ENCODE measurements around the gene ADORA1. TPM values are rescaled to one million over a fixed set of nuclear protein-coding genes. Genes with fewer than 3 reads are reported as not detected.

Gene ADORA1
- total RNA-seq, 1 experiment from 2014 or later, result 1.5 TPM

DNA sequence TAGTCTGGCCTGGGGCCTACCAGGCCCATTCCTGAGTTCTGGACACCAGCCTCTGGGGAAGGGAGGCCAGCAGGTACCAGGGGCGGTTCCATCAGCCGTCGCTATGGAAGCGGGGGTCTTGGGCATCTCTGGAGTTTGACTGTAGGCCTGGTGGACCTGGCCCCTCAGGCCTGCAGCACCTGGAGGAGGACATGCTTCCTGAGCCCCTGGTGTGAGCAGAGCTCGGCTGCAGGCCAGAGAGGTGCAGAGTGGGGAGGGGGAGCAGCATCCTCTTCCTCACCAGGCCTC lies 40.3 kb downstream of the ADORA1 start:
- no peak overlapping the region for H3K27ac Mint-ChIP-seq (ENCODE audit: unreplicated experiment)
- H3K36me3 Mint-ChIP-seq (ENCODE audit: insufficient read depth, unreplicated experiment), result no peaks in the 10 kb centered on the region
- no peaks in the 10 kb centered on the region for H3K9me3 Mint-ChIP-seq (ENCODE audit: low read depth, unreplicated experiment)
- H3K4me3 Mint-ChIP-seq (ENCODE audit: low read depth, unreplicated experiment), result no peak overlapping the region
- intact Hi-C loops (cut with micrococcal nuclease; ENCODE audit: unreplicated experiment), result no loop called here
- no peak for DNase-seq
- H3K4me1 Mint-ChIP-seq (ENCODE audit: low read depth, unreplicated experiment), result peaks cover 7% of the 10 kb centered on the region
- no peak for TF ChIP-seq CTCF (IDR thresholded peaks at IDR 0.05; ENCODE audit: unreplicated experiment)
- peaks cover 75% of the 10 kb centered on the region for H3K27me3 Mint-ChIP-seq (ENCODE audit: unreplicated experiment)
- CTCF ChIA-PET, result interaction anchor here (0.9 kb wide), 1 partner anchor 48 kb away, joined by 4 read pairs; no protein-coding TSS in a partner anchor
- no TSS peak for BruUV-seq (replicated peaks)

- H3K27ac Mint-ChIP-seq (ENCODE audit: unreplicated experiment), result no peak overlapping the region
- intact Hi-C loops (cut with micrococcal nuclease; ENCODE audit: unreplicated experiment), result no loop called here
Observed at GRCh38 chr1:203168256-203168786, 40.8 kb downstream of the ADORA1 start.

GRCh38 chr1:203168991-203169390 lies 41.5 kb downstream of the ADORA1 start:
- peaks cover 72% of the 10 kb centered on the region for H3K27me3 Mint-ChIP-seq (ENCODE audit: unreplicated experiment)
- CTCF ChIA-PET, result interaction anchor here (1.3 kb wide), 1 partner anchor 51 kb away, joined by 4 read pairs; no protein-coding TSS in a partner anchor
- H3K4me3 Mint-ChIP-seq (ENCODE audit: low read depth, unreplicated experiment), result no peak overlapping the region
- DNase-seq, result no peak
- peaks cover 7% of the 10 kb centered on the region for H3K4me1 Mint-ChIP-seq (ENCODE audit: low read depth, unreplicated experiment)
- BruUV-seq (replicated peaks), result no TSS peak
- H3K36me3 Mint-ChIP-seq (ENCODE audit: insufficient read depth, unreplicated experiment), result no peaks in the 10 kb centered on the region
- intact Hi-C loops (cut with micrococcal nuclease; ENCODE audit: unreplicated experiment), result no loop called here
- no peak overlapping the region for H3K27ac Mint-ChIP-seq (ENCODE audit: unreplicated experiment)
- no peak for TF ChIP-seq CTCF (IDR thresholded peaks at IDR 0.05; ENCODE audit: unreplicated experiment)
- H3K9me3 Mint-ChIP-seq (ENCODE audit: low read depth, unreplicated experiment), result no peaks in the 10 kb centered on the region

More at GRCh38 chr1:203168256-203168786, 40.8 kb downstream of the ADORA1 start:
- Mint-ChIP-seq H3K4me1 (ENCODE audit: low read depth, unreplicated experiment) (peaks cover 7% of the 10 kb centered on the region), H3K9me3 (ENCODE audit: low read depth, unreplicated experiment) (no peaks in the 10 kb centered on the region), H3K27me3 (ENCODE audit: unreplicated experiment) (peaks cover 72% of the 10 kb centered on the region), H3K4me3 (ENCODE audit: low read depth, unreplicated experiment) (no peak overlapping the region), H3K36me3 (ENCODE audit: insufficient read depth, unreplicated experiment) (no peaks in the 10 kb centered on the region)
- BruUV-seq (replicated peaks), result no TSS peak
- TF ChIP-seq CTCF (IDR thresholded peaks at IDR 0.05; ENCODE audit: unreplicated experiment), result no peak
- DNase-seq, result no peak
- CTCF ChIA-PET, result interaction anchor here (0.6 to 1.3 kb wide), 3 partner anchors 48 to 85 kb away, joined by 3 to 4 read pairs (median 4); no protein-coding TSS in a partner anchor

DNA sequence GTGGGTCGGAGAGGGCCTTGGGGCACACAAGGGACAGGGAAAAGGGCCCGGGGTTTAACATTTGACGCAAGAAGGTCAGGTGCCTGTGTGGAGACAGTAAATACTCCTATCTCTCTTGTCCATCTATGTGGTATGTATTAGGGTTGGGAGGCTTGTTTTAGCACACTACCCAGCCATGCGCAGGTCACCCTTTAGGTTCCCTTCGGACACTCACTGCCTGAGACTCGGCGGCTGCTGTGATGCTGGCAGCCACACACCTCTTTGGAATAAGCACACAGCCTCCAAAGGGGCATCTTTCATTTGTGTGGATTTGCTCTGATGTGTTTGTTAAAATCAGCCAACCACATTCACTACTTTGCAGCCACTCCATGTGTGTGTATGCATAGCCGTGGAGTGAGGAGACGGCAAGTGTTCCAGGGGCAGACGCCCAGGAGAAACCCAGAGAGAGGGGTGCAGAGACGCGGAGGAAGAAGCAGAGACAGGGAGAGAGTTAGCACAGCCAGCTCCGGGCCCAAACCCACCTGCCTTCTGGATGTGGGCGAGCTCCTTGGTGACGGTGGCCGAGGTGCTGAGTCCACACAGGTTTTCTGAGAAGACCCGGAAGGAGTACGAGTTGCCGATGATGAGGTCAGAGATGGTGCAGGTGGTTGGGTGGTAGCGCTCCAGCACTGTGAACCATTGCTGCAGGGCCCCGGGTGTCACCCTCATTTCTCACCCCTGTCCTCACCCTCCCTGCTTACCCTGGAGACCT lies 42.4 kb downstream of the ADORA1 start:
- no peaks in the 10 kb centered on the region for H3K9me3 Mint-ChIP-seq (ENCODE audit: low read depth, unreplicated experiment)
- CTCF ChIA-PET, result interaction anchor here (1.3 kb wide), 1 partner anchor 52 kb away, joined by 4 read pairs; no protein-coding TSS in a partner anchor
- TF ChIP-seq CTCF (IDR thresholded peaks at IDR 0.05; ENCODE audit: unreplicated experiment), result no peak
- intact Hi-C loops (cut with micrococcal nuclease; ENCODE audit: unreplicated experiment), result no loop called here
- no peak overlapping the region for H3K4me3 Mint-ChIP-seq (ENCODE audit: low read depth, unreplicated experiment)
- no peaks in the 10 kb centered on the region for H3K36me3 Mint-ChIP-seq (ENCODE audit: insufficient read depth, unreplicated experiment)
- H3K4me1 Mint-ChIP-seq (ENCODE audit: low read depth, unreplicated experiment), result peaks cover 7% of the 10 kb centered on the region
- no peak overlapping the region for H3K27ac Mint-ChIP-seq (ENCODE audit: unreplicated experiment)
- no peak for DNase-seq
- H3K27me3 Mint-ChIP-seq (ENCODE audit: unreplicated experiment), result peaks cover 72% of the 10 kb centered on the region
- no TSS peak for BruUV-seq (replicated peaks)
